Measurements from ENCODE around the gene ZCCHC13. TPM values are rescaled to one million over a fixed set of nuclear protein-coding genes. Genes with fewer than 3 reads are reported as not detected.

The ZCCHC13 gene
- total and polyA plus RNA-seq, 2 of the 8 experiments (the other 6 are each of a cell fraction or from before 2014, with no cell fraction given), result not detected

DNA sequence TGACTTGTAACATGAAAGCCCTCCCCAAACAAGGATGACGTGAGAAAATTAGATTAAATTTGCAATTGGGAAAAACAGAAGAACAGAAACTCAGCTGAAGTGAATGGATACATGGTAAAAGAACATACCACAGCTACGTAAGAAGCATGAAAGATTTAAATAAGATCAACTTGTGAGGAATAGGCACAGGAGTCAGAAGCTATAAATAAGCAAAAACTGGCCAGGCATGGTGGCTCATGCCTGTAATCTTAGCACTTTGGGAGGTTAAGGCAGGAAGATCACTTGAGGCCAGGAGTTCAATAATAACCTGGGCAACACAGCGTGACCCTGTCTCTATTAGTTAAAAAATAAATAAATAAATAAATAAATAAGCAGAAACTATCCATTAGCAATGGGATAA lies 33.6 kb upstream of the ZCCHC13 start:
- Histone ChIP-seq H4K8ac (ENCODE audit: extremely low read depth, insufficient read depth, low read length) (no peak overlapping the region), H3K23me2 (ENCODE audit: low read depth, low read length) (no peaks in the 10 kb centered on the region), H3K4me1 (replicated peaks in 1 of 4; ENCODE audit: control insufficient read depth in 3 of 4, insufficient read depth in 4 of 4, low read length in 3 of 4) (no peaks in the 10 kb centered on the region), H3K9me3 (ENCODE audit: insufficient read depth in 2 of 2, low read depth in 1 of 2, low read length in 1 of 2) (no peaks in the 10 kb centered on the region), H3K56ac (replicated peaks; ENCODE audit: insufficient read length, low read depth, low read length) (no peak overlapping the region), H2BK120ac (replicated peaks; ENCODE audit: low read depth, low read length) (no peak overlapping the region), H3K79me1 (ENCODE audit: low read depth, low read length) (no peaks in the 10 kb centered on the region), H2AFZ (ENCODE audit: low read length) (no peak overlapping the region), H4K91ac (replicated peaks; ENCODE audit: insufficient read length, low read length) (no peak overlapping the region), H3K18ac (ENCODE audit: extremely low read depth, low read length) (no peak overlapping the region), H3K9ac (replicated peaks in 1 of 4; ENCODE audit: extremely low read depth in 1 of 4, low read depth in 3 of 4, low read length in 3 of 4) (no peak overlapping the region), H2BK12ac (ENCODE audit: low read depth, low read length) (no peak overlapping the region), H2BK15ac (ENCODE audit: low read length) (no peak overlapping the region), H3K4ac (replicated peaks; ENCODE audit: insufficient read length, low read depth, low read length) (no peak overlapping the region), H3K36me3 (ENCODE audit: control insufficient read depth in 2 of 4, insufficient read depth in 4 of 4, low read length in 3 of 4) (peaks cover 0 to 39% (median 13%) of the 10 kb centered on the region in 4 experiments; a peak in 5 of 8 replicates), H3K27me3 (replicated peaks in 1 of 4; ENCODE audit: control insufficient read depth in 3 of 4, extremely low read depth in 1 of 4, insufficient read depth in 3 of 4, low read length in 3 of 4) (no peaks in the 10 kb centered on the region), H3K4me3 (ENCODE audit: extremely low read depth in 1 of 4, insufficient read depth in 2 of 4, low read depth in 3 of 4, low read length in 4 of 4) (no peak overlapping the region), H4K20me1 (replicated peaks in 1 of 2; ENCODE audit: control insufficient read depth in 1 of 2, insufficient read depth in 2 of 2, low read length in 2 of 2) (peaks cover 0 to 3% of the 10 kb centered on the region in 2 experiments), H2BK20ac (ENCODE audit: low read length) (no peak overlapping the region), H4K5ac (ENCODE audit: insufficient read length, low read depth, low read length) (no peak overlapping the region), H3K14ac (ENCODE audit: insufficient read length) (no peak overlapping the region), H3K79me2 (ENCODE audit: control insufficient read depth in 1 of 2, insufficient read depth in 2 of 2, low read length in 2 of 2) (peaks cover 0 to 8% of the 10 kb centered on the region in 2 experiments; a peak in 1 of 4 replicates), H2BK5ac (ENCODE audit: low read depth, low read length) (no peak overlapping the region), H3K4me2 (ENCODE audit: insufficient read depth in 1 of 2, low read depth in 2 of 2, low read length in 2 of 2) (no peak overlapping the region), H3K23ac (ENCODE audit: insufficient read length) (no peak overlapping the region), H2AK5ac (ENCODE audit: low read depth, low read length) (no peak overlapping the region), H3K27ac (ENCODE audit: low read depth, low read length) (no peak overlapping the region)
- DNase-seq (ENCODE audit: low read depth in 1 of 2, low spot score in 2 of 2), result no peak
- 97% methylated on average over 2 of the region's 3 CpGs; no CpG with 5 or more reads in 1 of the 2 experiments for WGBS, 2 experiments (ENCODE audit: extremely low coverage in 1 of 2, insufficient coverage in 1 of 2, insufficient read length in 1 of 2, insufficient replicate concordance in 2 of 2, low coverage in 1 of 2, low lambda C conversion rate in 2 of 2, missing lambda C conversion rate in 1 of 2)
- ChIA-PET CTCF (ENCODE audit: partially characterized antibody) (interaction anchor here (1.2 to 2.3 kb wide), 3 partner anchors 15 to 73 kb away, joined by 3 to 9 read pairs (median 3); no protein-coding TSS in a partner anchor), POLR2A (ENCODE audit: partially characterized antibody) (interaction anchor here (1.0 to 3.8 kb wide), 6 partner anchors 8 to 22 kb away, joined by 3 to 22 read pairs (median 10); no protein-coding TSS in a partner anchor)
- TF ChIP-seq, protein P1, sequence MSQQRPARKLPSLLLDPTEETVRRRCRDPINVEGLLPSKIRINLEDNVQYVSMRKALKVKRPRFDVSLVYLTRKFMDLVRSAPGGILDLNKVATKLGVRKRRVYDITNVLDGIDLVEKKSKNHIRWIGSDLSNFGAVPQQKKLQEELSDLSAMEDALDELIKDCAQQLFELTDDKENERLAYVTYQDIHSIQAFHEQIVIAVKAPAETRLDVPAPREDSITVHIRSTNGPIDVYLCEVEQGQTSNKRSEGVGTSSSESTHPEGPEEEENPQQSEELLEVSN (IDR thresholded peaks at IDR 0.05), result no peak
- TF ChIP-seq, protein P2, sequence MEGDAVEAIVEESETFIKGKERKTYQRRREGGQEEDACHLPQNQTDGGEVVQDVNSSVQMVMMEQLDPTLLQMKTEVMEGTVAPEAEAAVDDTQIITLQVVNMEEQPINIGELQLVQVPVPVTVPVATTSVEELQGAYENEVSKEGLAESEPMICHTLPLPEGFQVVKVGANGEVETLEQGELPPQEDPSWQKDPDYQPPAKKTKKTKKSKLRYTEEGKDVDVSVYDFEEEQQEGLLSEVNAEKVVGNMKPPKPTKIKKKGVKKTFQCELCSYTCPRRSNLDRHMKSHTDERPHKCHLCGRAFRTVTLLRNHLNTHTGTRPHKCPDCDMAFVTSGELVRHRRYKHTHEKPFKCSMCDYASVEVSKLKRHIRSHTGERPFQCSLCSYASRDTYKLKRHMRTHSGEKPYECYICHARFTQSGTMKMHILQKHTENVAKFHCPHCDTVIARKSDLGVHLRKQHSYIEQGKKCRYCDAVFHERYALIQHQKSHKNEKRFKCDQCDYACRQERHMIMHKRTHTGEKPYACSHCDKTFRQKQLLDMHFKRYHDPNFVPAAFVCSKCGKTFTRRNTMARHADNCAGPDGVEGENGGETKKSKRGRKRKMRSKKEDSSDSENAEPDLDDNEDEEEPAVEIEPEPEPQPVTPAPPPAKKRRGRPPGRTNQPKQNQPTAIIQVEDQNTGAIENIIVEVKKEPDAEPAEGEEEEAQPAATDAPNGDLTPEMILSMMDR (IDR thresholded peaks at IDR 0.05; ENCODE audit: control extremely low read depth in 1 of 3, insufficient read depth in 1 of 3, low read depth in 1 of 3, low read length in 3 of 3), result no peak
- TF ChIP-seq BCL11A (IDR thresholded peaks at IDR 0.05; ENCODE audit: low read depth in 2 of 2, low read length in 2 of 2) (no peak), JUN (IDR thresholded peaks at IDR 0.05; ENCODE audit: low read depth, low read length) (no peak), CHD1 (IDR thresholded peaks at IDR 0.05; ENCODE audit: low read depth, low read length) (no peak)
- TF ChIP-seq, protein P3, sequence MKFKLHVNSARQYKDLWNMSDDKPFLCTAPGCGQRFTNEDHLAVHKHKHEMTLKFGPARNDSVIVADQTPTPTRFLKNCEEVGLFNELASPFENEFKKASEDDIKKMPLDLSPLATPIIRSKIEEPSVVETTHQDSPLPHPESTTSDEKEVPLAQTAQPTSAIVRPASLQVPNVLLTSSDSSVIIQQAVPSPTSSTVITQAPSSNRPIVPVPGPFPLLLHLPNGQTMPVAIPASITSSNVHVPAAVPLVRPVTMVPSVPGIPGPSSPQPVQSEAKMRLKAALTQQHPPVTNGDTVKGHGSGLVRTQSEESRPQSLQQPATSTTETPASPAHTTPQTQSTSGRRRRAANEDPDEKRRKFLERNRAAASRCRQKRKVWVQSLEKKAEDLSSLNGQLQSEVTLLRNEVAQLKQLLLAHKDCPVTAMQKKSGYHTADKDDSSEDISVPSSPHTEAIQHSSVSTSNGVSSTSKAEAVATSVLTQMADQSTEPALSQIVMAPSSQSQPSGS (IDR thresholded peaks at IDR 0.05; ENCODE audit: low read length), result no peak
- TF ChIP-seq, protein P4, sequence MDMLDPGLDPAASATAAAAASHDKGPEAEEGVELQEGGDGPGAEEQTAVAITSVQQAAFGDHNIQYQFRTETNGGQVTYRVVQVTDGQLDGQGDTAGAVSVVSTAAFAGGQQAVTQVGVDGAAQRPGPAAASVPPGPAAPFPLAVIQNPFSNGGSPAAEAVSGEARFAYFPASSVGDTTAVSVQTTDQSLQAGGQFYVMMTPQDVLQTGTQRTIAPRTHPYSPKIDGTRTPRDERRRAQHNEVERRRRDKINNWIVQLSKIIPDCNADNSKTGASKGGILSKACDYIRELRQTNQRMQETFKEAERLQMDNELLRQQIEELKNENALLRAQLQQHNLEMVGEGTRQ (IDR thresholded peaks at IDR 0.05; ENCODE audit: low read length), result no peak
- FAIRE-seq, result no peak
